HFF-Myc (cell line): ENCODE data around the gene NT5C2.

Source experiments
- DNase-seq: peaks from one replicate; pipeline ENCODE4 v3.0.0-alpha.2; 2011; ENCODE audit warnings: low read depth; ENCODE audit errors: extremely low read depth
- H3K4me3 ChIP-seq: replicated peaks from 2 replicates; pipeline ENCODE4 v1.5.1; 2011; ENCODE audit warnings: low read depth, mild to moderate bottlenecking, control low read depth, low read length
- CTCF ChIP-seq: IDR thresholded peaks from 2 replicates; pipeline ENCODE4 v1.5.1; 2012; ENCODE audit warnings: mild to moderate bottlenecking, low read depth, low read length, control low read depth; ENCODE audit errors: missing control alignments

Gene NT5C2

GRCh38 chr10:103047381-103047780, 145.7 kb downstream of the NT5C2 start:
- no peak overlapping the region for H3K4me3 ChIP-seq
- TF ChIP-seq CTCF, result no peak
- no peak for DNase-seq

- no peak overlapping the region for H3K4me3 ChIP-seq
- DNase-seq, result no peak
- TF ChIP-seq CTCF, result no peak
Observed at GRCh38 chr10:103045961-103046360, 147.1 kb downstream of the NT5C2 start.

DNA sequence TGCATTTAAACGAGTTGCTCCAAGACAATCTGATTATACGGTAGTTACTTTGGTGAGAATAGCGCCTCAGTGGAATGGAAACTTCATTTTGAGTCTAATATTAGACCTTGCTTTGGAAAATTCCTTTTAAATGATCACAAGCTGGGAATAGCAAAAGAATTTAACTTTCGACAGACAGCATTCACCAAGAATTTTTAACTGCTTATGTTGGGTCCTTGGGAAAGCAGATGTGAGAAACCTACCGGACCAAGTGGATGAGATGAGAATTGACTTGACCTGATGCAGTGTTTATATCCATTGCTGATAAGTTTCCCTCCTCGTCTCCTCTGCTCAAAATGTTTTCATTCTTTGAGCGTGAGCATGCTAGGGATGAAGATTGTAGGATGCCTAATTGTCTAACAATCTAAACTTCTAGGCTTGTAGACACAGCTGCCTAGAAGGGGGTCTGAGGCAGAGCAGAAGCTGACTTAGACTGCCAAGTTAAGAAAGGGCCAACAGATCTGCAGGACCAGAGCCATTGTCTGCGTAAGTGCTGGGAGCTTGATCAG, 148.1 kb downstream of the NT5C2 start:
- H3K4me3 ChIP-seq, result no peak overlapping the region
- no peak for TF ChIP-seq CTCF
- no peak for DNase-seq

DNA sequence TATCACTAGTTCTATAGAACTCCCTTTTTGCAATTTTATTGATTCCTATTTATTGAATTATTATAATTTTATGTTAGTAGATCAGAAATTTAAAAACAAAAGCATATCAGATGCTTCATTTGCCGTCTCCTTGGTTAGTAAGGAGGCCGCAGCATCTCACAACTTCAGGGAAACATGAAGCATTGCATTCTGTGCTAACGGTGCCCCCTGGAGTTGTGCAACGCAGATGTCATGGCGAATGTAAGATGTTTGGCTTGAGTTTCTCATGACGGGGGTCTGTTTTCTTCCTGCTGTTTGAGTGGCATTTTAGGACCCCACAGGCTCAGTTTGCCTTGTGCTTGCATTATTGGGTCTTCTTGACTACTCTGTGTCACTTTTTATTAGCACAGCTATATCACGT, 150.2 kb downstream of the NT5C2 start:
- no peak for DNase-seq

DNA sequence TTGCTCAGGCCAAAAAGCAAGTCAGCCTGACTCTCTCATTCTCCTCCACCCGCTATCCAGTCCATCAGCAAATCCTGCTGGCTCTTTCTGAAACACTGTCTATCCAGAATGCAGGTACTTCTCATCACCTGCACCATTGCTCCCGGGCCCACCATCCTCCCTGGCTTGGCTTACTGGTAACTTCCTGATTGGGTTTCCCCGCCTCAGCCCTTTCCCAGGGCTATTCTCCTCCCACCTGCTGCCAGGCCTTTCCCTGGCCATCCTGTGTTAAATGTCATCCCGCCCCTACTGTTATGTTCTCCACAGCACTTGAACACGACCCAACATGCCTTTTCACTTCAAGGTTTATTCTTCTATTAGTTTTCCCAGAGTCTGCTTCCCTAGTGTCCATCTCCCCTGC, 150.9 kb downstream of the NT5C2 start:
- DNase-seq, result no peak
- no peak overlapping the region for H3K4me3 ChIP-seq
- TF ChIP-seq CTCF, result no peak

More for the DNA sequence above, 150.2 kb downstream of the NT5C2 start:
- TF ChIP-seq CTCF, result peak; percentile 16
- no peak overlapping the region for H3K4me3 ChIP-seq

- H3K4me3 ChIP-seq, result no peak overlapping the region
- TF ChIP-seq CTCF, result no peak
- no peak for DNase-seq
Observed at GRCh38 chr10:103041391-103041790, 151.7 kb downstream of the NT5C2 start.

DNA sequence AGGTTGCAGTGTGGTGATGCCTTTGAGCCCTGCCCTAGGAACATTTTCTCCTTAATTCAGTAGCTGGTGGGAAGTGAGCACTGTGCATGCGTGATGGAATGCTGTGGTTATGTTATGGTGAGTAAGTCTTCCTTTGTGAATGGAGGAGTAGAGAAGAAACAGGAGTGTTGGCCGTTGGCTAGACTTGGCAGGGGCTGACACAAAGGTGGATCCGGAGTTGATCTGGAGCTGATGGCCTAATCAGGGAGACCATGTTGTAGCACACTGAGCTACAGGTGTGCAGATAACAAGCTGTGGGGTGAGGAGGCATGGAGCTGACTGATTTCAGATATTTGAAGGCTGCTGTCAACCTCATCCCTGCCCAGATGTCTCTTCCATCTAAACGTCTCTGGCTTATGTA, 152.7 kb downstream of the NT5C2 start:
- no peak overlapping the region for H3K4me3 ChIP-seq
- DNase-seq, result no peak
- no peak for TF ChIP-seq CTCF
